ENCODE data around the gene PLA2G4D.

Gene PLA2G4D

GRCh38 chr15:42018306-42019224 is 75.8 kb downstream of the PLA2G4D start:
- no peak for DNase-seq (ENCODE audit: low read depth)

Measured in T-helper 22 cell (primary cell).